ENCODE data around the gene CACNA1C. TPM values are rescaled to one million over a fixed set of nuclear protein-coding genes. Genes with fewer than 3 reads are reported as not detected.

CACNA1C gene
- total RNA-seq, 1 donor from 2014 or later = 11.7 TPM

DNA sequence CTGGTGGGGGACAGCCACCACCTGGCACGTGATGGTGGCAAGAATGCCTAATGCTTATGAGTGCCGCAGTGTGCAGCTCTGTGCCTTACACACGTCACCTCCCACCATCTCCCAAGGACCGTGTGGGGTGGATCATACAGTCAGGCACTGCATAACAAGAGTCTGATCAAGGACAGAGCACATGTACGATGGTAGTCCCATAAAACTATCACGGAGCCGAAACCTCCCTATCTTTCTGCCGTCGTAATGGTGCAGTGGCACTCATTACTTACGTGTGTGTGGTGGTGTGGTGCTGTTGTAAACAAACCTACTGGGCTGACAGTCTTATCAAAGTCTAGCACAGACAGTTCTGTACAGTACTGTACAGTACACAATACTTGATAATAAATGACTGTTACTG, 89.3 kb downstream of the CACNA1C start:
- no peak overlapping the region for H3K27ac Mint-ChIP-seq
- H3K27me3 Mint-ChIP-seq = peaks cover 3% of the 10 kb centered on the region
- DNase-seq (ENCODE audit: low spot score, unreplicated experiment) = no peak
- TF ChIP-seq, protein P1, sequence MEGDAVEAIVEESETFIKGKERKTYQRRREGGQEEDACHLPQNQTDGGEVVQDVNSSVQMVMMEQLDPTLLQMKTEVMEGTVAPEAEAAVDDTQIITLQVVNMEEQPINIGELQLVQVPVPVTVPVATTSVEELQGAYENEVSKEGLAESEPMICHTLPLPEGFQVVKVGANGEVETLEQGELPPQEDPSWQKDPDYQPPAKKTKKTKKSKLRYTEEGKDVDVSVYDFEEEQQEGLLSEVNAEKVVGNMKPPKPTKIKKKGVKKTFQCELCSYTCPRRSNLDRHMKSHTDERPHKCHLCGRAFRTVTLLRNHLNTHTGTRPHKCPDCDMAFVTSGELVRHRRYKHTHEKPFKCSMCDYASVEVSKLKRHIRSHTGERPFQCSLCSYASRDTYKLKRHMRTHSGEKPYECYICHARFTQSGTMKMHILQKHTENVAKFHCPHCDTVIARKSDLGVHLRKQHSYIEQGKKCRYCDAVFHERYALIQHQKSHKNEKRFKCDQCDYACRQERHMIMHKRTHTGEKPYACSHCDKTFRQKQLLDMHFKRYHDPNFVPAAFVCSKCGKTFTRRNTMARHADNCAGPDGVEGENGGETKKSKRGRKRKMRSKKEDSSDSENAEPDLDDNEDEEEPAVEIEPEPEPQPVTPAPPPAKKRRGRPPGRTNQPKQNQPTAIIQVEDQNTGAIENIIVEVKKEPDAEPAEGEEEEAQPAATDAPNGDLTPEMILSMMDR (IDR thresholded peaks at IDR 0.05; ENCODE audit: unreplicated experiment) = no peak
- no peak overlapping the region for H3K4me3 Mint-ChIP-seq (ENCODE audit: low read depth)
- H3K36me3 Mint-ChIP-seq (ENCODE audit: insufficient read depth) = no peaks in the 10 kb centered on the region
- no peaks in the 10 kb centered on the region for H3K9me3 Mint-ChIP-seq (ENCODE audit: low read depth)
- H3K4me1 Mint-ChIP-seq (ENCODE audit: low read depth) = peaks cover 16% of the 10 kb centered on the region

DNA sequence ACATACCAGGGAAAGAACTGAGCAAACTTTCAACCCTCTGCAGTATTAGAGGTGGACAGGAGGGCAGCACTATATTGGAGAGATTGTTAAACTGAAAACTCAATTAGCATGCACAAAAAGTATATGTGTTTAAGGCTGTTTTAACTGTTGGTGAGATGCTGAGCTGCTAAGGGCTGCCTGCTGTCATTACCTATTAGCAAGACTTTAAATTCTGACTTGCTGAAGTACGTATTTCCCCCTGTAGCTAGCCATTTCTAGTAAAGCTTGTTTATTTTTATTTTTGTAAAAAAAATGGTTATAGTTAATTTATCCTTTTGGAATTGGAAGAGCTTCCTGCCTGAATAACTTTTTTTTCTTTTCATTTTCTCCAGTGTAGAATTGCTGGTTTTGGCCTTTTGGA, 92.2 kb downstream of the CACNA1C start:
- no peak for DNase-seq (ENCODE audit: low spot score, unreplicated experiment)
- Mint-ChIP-seq H3K36me3 (ENCODE audit: insufficient read depth) (no peaks in the 10 kb centered on the region), H3K27ac (no peak overlapping the region), H3K9me3 (ENCODE audit: low read depth) (no peaks in the 10 kb centered on the region), H3K27me3 (peaks cover 7% of the 10 kb centered on the region), H3K4me3 (ENCODE audit: low read depth) (no peak overlapping the region), H3K4me1 (ENCODE audit: low read depth) (peaks cover 16% of the 10 kb centered on the region)
- TF ChIP-seq, protein P1 (IDR thresholded peaks at IDR 0.05; ENCODE audit: unreplicated experiment) = no peak

DNA sequence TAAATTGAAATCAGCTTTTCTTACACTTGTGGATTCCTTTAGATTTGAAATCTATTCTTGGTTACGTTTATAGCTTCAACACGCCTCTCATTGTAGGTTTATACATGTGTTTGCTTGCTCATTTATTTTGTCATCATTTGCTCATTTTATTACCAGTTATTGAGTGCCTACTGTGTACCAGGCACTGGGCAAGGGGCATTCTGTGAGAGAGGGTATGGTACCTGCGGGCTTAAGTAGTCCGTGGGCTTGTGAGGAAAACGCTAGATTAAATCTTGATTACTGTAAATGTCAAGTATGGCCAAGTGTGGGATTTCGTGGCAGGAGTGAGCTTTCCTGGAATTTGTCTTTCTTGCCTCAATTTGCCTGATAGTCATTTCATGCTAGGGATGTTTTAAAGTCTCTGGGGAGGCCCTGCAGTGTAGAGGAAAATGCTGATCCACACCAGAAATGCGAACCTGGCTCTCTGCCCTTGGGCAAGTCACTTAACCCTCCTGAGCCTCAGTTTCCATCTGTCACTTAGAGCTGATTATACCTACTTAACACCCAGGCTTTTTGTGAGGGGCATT, 92.7 kb downstream of the CACNA1C start:
- Mint-ChIP-seq H3K27ac (no peak overlapping the region), H3K4me1 (ENCODE audit: low read depth) (peaks cover 16% of the 10 kb centered on the region), H3K27me3 (peaks cover 11% of the 10 kb centered on the region), H3K9me3 (ENCODE audit: low read depth) (no peaks in the 10 kb centered on the region), H3K4me3 (ENCODE audit: low read depth) (no peak overlapping the region), H3K36me3 (ENCODE audit: insufficient read depth) (no peaks in the 10 kb centered on the region)
- TF ChIP-seq, protein P1 (IDR thresholded peaks at IDR 0.05; ENCODE audit: unreplicated experiment) = no peak
- DNase-seq (ENCODE audit: low spot score, unreplicated experiment) = no peak

DNA sequence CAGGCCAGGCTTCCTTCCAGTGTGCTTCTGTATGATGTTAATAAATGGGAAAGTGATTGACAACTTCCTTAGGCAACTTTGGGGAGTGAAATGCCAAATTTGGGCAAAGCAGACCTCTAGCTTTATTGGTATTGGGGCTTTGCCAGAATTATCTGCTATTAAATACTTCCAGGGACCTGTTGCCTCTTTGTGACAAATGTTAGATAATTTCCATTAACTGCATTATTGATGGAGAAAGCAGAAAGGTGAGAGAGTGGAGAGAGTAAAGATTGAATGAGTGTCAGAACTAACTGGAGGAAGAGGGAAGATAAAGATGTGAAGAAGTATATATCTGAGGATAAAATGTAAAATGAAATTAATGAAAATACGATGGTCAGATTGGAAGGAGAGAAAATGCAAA, 94.5 kb downstream of the CACNA1C start:
- Mint-ChIP-seq H3K4me1 (ENCODE audit: low read depth) (peaks cover 16% of the 10 kb centered on the region), H3K27me3 (peaks cover 11% of the 10 kb centered on the region), H3K27ac (no peak overlapping the region), H3K4me3 (ENCODE audit: low read depth) (no peak overlapping the region), H3K36me3 (ENCODE audit: insufficient read depth) (no peaks in the 10 kb centered on the region), H3K9me3 (ENCODE audit: low read depth) (no peaks in the 10 kb centered on the region)
- TF ChIP-seq, protein P1 (IDR thresholded peaks at IDR 0.05; ENCODE audit: unreplicated experiment) = no peak
- DNase-seq (ENCODE audit: low spot score, unreplicated experiment) = no peak

DNA sequence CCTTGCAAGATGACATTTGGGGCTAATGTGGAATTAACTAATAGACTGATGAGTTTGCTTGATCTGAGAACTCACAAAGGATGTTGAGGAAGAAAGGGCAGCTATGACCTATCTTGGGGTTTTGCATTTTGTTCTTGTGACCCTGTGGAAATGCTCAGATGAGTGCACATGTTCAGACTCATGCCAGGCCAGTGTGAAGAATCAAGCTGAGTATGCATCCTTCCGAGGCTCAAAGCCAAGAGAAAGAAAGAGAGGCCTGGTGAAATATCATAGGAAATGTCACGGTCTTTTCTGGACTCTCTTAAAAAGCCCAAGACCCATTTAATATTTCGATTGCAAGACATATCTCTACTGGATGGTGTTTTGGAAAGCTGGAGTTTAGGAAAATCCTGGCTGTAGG, 96.3 kb downstream of the CACNA1C start:
- H3K27ac Mint-ChIP-seq = no peak overlapping the region
- peaks cover 16% of the 10 kb centered on the region for H3K4me1 Mint-ChIP-seq (ENCODE audit: low read depth)
- no peaks in the 10 kb centered on the region for H3K36me3 Mint-ChIP-seq (ENCODE audit: insufficient read depth)
- TF ChIP-seq, protein P1 (IDR thresholded peaks at IDR 0.05; ENCODE audit: unreplicated experiment) = no peak
- H3K4me3 Mint-ChIP-seq (ENCODE audit: low read depth) = no peak overlapping the region
- no peak for DNase-seq (ENCODE audit: low spot score, unreplicated experiment)
- no peaks in the 10 kb centered on the region for H3K9me3 Mint-ChIP-seq (ENCODE audit: low read depth)
- H3K27me3 Mint-ChIP-seq = peaks cover 15% of the 10 kb centered on the region

All from progenitor cell of endocrine pancreas (in vitro differentiated cells).